BLaER1 (cell line): ENCODE measurements around the gene SAMM50.

Source experiments
- H3K27ac ChIP-seq: shearing (Covaris generic); formaldehyde crosslinking; 2 replicates; pipeline ENCODE4 v1.8.1; 2022
- H3K27me3 ChIP-seq: shearing (Covaris generic); formaldehyde crosslinking; 2 replicates; pipeline ENCODE4 v1.8.1; 2022
- H3K36me3 ChIP-seq: shearing (Covaris generic); formaldehyde crosslinking; 2 replicates; pipeline ENCODE4 v1.8.1; 2022
- H3K4me1 ChIP-seq: shearing (Covaris generic); formaldehyde crosslinking; 2 replicates; pipeline ENCODE4 v1.8.1; 2022
- H3K4me2 ChIP-seq: shearing (Covaris generic); formaldehyde crosslinking; 2 replicates; pipeline ENCODE4 v1.8.1; 2022
- H3K4me3 ChIP-seq: shearing (Covaris generic); formaldehyde crosslinking; 2 replicates; pipeline ENCODE4 v1.8.1; 2022
- H3K9ac ChIP-seq: shearing (Covaris generic); formaldehyde crosslinking; 2 replicates; pipeline ENCODE4 v1.8.1; 2022
- H3K9me3 ChIP-seq: shearing (Covaris generic); formaldehyde crosslinking; 2 replicates; pipeline ENCODE4 v1.8.1; 2022
- H4K20me1 ChIP-seq: shearing (Covaris generic); formaldehyde crosslinking; 2 replicates; pipeline ENCODE4 v1.8.1; 2022
- Cebpa-rat ChIP-seq: shearing (Covaris generic); IDR thresholded peaks from 2 replicates; pipeline ENCODE4 v1.8.1; 2022

The SAMM50 gene

DNA sequence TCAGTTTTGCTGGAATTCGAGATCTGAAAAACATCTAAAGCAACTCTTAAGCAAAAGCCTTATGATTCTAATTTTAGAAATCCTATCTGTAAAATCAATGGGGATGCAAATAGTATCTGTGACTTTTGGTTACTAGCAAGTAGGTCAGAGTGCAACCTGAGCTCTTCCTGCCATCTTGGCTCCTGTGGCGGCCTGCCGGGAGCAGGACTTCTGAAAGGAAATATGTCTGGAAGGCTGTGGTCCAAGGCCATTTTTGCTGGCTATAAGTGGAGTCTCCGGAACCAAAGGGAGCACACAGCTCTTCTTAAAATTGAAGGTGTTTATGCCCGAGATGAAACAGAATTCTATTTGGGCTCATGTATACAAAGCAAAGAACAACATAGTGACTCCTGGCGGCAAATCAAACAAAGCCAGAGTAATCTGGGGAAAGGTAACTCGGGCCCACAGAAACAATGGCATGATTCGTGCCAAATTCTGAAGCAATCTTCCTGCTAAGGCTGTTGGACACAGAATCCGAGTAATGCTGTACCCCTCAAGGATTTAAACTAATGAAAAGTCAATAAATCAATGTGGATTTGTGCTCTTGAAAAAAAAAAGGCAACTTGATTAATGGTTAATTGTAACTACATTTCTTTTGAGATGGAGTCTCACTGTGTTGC is 1.7 kb downstream of the SAMM50 start:
- no peak for TF ChIP-seq Cebpa-rat
- Histone ChIP-seq H3K9me3 (no peaks in the 10 kb centered on the region), H3K27ac (no peak overlapping the region), H3K4me3 (0 out of 2 replicates have a peak overlapping the region, but pooled peaks have one; percentile 98), H4K20me1 (peaks cover 54% of the 10 kb centered on the region), H3K9ac (0 out of 2 replicates have a peak overlapping the region, but pooled peaks have one; percentile 89), H3K27me3 (no peaks in the 10 kb centered on the region), H3K4me1 (peaks cover 26% of the 10 kb centered on the region), H3K4me2 (peak overlapping the region; percentile 90), H3K36me3 (peaks cover 19% of the 10 kb centered on the region; the same call in 1 of the 2 replicates)

DNA sequence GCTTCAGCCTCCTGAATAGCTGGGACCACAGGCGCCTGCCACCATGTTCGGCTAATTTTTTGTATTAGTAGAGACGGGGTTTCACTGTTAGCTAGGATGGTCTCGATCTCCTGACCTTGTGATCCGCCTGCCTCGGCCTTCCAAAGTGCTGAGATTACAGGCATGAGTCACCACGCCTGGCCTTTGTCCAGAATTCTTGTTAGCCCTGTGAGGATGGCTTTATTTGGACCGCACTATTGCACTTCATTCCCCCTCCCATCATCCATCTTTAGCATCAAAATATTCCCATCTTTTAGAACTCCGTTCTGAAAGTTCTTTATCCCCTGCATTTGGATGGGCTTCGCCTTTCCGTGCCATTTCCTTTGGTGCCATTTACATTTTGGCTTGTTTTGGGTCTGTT is 2.6 kb downstream of the SAMM50 start:
- Histone ChIP-seq H3K4me2 (no peak overlapping the region), H3K27me3 (no peaks in the 10 kb centered on the region), H3K4me3 (no peak overlapping the region), H4K20me1 (peaks cover 61% of the 10 kb centered on the region), H3K9me3 (no peaks in the 10 kb centered on the region), H3K27ac (no peak overlapping the region), H3K4me1 (peaks cover 26% of the 10 kb centered on the region), H3K36me3 (peaks cover 19% of the 10 kb centered on the region), H3K9ac (no peak overlapping the region)
- TF ChIP-seq Cebpa-rat = no peak

DNA sequence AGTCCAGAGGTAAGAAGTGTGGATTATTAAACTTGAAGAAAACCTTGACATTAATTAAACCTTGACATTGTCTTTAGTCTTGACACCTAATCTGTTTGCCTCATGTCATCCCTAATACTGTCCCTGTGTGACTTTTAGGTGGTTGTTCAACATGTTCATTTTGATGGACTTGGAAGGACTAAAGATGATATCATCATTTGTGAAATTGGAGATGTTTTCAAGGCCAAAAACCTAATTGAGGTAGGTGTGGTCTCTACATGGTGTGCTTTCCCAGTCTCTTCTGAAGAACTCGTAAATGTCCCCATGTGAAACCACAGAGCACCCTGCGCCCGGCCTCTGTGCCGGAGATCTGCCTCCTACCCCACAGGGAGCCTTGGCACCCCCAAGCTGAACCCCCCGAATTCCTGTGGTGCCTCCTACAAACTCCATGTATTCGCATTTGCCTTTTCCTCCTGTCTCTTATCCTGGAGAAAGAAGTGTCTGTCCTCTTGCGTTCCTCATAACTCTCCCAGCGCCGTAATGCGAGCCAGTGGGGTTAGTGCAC is 9.1 kb downstream of the SAMM50 start:
- Histone ChIP-seq H3K4me2 (no peak overlapping the region), H3K27ac (no peak overlapping the region), H3K9me3 (no peaks in the 10 kb centered on the region), H3K27me3 (no peaks in the 10 kb centered on the region), H4K20me1 (peaks cover 42% of the 10 kb centered on the region), H3K4me1 (no peaks in the 10 kb centered on the region), H3K9ac (no peak overlapping the region), H3K36me3 (peaks cover 77% of the 10 kb centered on the region), H3K4me3 (no peak overlapping the region)
- TF ChIP-seq Cebpa-rat = no peak

DNA sequence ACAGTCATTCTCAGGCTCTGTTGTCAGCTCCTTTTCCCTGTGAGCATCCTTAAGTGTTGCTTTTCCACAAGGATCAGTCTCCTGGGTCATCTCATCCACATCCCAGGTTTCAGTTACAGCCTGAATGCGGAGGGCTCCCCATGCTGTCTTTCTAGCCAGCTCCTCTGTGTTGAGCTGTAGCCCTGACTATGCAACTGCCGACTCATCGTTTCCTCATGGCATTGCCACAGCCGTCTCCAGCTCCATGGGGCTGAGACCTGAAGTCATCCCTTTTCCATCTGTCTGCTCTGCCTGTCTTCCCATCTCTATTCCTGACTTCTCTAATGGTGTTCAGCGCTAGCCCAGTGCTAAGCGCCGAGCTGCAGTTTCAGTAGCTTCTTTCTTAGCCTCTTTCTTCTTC is 11.8 kb downstream of the SAMM50 start:
- no peaks in the 10 kb centered on the region for H3K27me3 ChIP-seq
- no peak for TF ChIP-seq Cebpa-rat
- no peak overlapping the region for H3K4me2 ChIP-seq
- H3K9ac ChIP-seq = no peak overlapping the region
- no peak overlapping the region for H3K27ac ChIP-seq
- peaks cover 37% of the 10 kb centered on the region for H4K20me1 ChIP-seq
- no peaks in the 10 kb centered on the region for H3K4me1 ChIP-seq
- H3K36me3 ChIP-seq = peaks cover 90% of the 10 kb centered on the region
- no peak overlapping the region for H3K4me3 ChIP-seq
- no peaks in the 10 kb centered on the region for H3K9me3 ChIP-seq

DNA sequence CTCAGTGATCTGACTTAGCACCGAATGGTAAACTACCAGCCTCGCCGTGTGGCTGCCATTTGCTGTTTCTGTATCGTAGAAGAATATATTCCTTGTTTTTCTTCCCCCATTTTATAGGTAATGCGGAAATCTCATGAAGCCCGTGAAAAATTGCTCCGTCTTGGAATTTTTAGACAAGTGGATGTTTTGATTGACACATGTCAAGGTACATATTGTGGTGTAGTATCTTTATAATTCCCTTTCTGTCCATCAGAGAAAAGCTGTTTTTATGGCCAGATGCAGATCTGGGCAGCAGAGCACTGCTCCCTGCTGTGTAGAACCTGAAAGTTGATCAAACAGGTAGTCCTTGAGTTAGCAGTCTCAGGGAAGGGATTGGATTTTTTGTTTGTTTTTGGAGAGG is 13.4 kb downstream of the SAMM50 start:
- H3K4me3 ChIP-seq = no peak overlapping the region
- H3K27me3 ChIP-seq = no peaks in the 10 kb centered on the region
- no peak overlapping the region for H3K9ac ChIP-seq
- no peak overlapping the region for H3K27ac ChIP-seq
- peaks cover 24% of the 10 kb centered on the region; the same call in 1 of the 2 replicates for H4K20me1 ChIP-seq
- H3K4me2 ChIP-seq = no peak overlapping the region
- H3K4me1 ChIP-seq = no peaks in the 10 kb centered on the region
- TF ChIP-seq Cebpa-rat = no peak
- H3K36me3 ChIP-seq = peaks cover 98% of the 10 kb centered on the region
- no peaks in the 10 kb centered on the region for H3K9me3 ChIP-seq

DNA sequence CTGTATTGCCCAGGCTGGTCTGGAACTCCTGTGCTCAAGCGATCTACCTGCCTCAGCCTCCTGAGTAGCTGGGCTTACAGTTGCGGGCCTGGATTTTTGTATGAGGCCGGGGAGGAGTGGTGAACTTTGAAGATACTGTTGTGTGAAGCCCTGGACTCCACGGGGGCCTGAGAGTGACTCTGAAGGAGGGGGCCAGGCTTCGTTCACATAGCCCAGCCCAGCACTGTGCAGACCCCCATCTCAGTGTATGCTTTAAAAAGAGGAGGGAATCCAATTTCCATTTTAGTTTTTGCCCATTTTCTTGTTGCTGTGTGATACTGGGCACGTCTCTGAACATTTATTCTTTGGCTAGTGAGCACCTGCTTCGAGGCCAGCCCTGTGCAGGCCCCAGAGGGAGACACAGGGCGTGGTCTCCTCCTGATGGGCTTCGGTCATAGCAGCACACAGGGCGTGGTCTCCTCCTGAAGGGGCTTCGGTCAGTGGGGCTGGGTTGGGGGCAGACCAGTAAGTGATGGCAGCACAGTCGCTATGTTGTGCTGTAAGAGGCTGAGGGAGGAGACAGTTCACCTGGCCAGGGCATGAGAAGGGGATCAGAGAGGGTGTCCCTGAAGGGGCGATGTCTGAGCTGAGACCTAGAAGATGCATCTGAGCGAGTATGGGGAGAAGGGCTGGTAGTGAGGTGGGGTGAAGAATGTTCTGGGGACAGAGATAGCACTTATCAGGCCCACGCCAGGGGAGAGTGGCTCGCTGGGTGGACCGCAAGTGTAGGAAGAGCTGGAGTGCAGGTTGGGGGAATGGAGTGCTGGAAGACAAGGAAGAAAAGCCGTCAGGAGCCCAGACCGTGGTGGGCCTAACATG is 14.0 kb downstream of the SAMM50 start:
- H3K4me1 ChIP-seq = no peaks in the 10 kb centered on the region
- no peaks in the 10 kb centered on the region for H3K27me3 ChIP-seq
- H3K4me2 ChIP-seq = no peak overlapping the region
- H4K20me1 ChIP-seq = peaks cover 24% of the 10 kb centered on the region; the same call in 1 of the 2 replicates
- peaks cover 98% of the 10 kb centered on the region for H3K36me3 ChIP-seq
- no peak overlapping the region for H3K9ac ChIP-seq
- H3K9me3 ChIP-seq = no peaks in the 10 kb centered on the region
- H3K27ac ChIP-seq = no peak overlapping the region
- TF ChIP-seq Cebpa-rat = no peak
- H3K4me3 ChIP-seq = no peak overlapping the region

DNA sequence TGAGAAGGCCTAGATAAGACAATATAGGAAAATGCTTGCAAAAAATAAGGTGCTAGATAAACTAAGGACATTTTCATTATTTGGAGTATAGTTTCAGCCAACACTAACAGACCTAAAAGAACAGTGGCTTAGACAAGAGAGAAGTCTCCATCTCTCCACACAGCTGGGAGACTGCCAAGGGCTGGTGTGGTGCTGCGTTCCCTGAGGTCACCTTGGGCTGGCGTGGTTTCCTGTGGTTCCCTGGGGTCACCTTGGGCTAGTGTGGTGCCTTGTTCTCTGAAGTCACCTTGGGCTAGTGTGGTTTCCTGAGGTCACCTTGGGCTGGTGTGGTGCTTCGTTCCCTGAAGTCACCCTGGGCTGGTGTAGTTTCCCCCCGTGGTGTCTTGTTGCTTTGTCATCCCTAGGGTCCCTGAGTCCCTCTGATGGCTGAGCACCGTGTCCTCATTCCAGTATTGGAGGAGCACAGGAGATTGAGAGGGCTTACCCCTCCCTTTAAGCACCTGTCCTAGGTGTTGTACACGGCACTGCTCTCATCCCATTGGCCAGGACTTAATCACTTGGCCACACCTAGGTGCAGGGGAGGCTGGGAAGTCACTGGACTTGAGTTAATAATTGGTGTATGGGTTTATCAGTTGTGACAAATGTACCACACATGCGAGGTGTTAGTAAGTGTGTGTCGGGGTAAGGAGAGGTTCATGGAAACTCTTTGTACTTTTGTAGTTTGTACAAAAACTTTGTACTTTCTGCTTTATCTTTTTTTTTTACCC is 14.9 kb downstream of the SAMM50 start:
- no peak overlapping the region for H3K4me3 ChIP-seq
- H4K20me1 ChIP-seq = peaks cover 24% of the 10 kb centered on the region; the same call in 1 of the 2 replicates
- no peak for TF ChIP-seq Cebpa-rat
- no peak overlapping the region for H3K9ac ChIP-seq
- no peak overlapping the region for H3K4me2 ChIP-seq
- no peaks in the 10 kb centered on the region for H3K4me1 ChIP-seq
- H3K36me3 ChIP-seq = peaks cover 98% of the 10 kb centered on the region
- no peaks in the 10 kb centered on the region for H3K27me3 ChIP-seq
- no peaks in the 10 kb centered on the region for H3K9me3 ChIP-seq
- no peak overlapping the region for H3K27ac ChIP-seq

DNA sequence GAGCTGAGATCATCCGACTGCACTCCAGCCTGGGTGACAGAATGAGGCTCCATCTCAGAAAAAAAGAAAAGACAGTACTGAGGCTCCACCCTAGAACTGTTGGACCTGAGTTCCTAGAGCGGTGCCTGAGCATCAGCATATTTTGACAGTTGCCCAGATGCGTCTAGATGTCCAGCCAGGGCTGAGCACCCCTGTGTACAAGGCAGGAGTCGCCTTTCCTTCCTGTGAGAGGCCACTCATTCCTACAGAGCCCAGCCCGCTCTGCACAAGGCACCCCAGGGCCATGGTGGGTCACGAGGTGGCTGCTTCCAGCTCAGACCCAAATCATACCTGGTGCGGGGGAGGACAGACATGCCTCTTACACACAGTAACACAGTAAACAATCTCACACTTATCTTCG is 15.9 kb downstream of the SAMM50 start:
- peaks cover 24% of the 10 kb centered on the region; the same call in 1 of the 2 replicates for H4K20me1 ChIP-seq
- H3K9me3 ChIP-seq = no peaks in the 10 kb centered on the region
- no peak overlapping the region for H3K4me3 ChIP-seq
- H3K4me2 ChIP-seq = no peak overlapping the region
- no peaks in the 10 kb centered on the region for H3K27me3 ChIP-seq
- no peak overlapping the region for H3K9ac ChIP-seq
- TF ChIP-seq Cebpa-rat = no peak
- H3K4me1 ChIP-seq = no peaks in the 10 kb centered on the region
- H3K27ac ChIP-seq = no peak overlapping the region
- H3K36me3 ChIP-seq = peaks cover 98% of the 10 kb centered on the region

DNA sequence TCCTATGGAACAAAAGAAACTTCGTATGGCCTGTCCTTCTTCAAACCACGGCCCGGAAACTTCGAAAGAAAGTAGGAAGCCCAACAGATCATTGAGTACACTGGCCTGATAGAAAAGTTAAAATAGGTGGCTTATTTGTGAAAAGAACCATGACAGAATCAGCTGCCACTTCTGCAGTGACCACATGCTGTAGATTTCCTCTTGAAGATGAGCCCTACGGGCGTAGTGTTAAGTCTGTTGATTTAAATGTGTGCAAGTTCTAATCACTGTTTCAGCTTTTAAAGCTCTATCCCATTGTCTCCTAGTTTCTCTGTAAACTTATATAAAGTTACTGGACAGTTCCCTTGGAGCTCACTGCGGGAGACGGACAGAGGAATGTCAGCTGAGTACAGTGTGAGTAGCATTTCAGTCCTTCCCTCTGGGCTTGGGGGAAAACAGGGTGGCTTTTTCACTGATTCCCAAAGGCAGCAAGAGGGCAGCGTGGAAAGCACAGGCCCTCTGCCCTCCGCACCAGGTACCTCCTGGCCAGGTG is 17.8 kb downstream of the SAMM50 start:
- Histone ChIP-seq H4K20me1 (peaks cover 24% of the 10 kb centered on the region; the same call in 1 of the 2 replicates), H3K9ac (no peak overlapping the region), H3K4me1 (no peaks in the 10 kb centered on the region), H3K36me3 (peaks cover 98% of the 10 kb centered on the region), H3K27ac (no peak overlapping the region), H3K4me2 (no peak overlapping the region), H3K4me3 (no peak overlapping the region), H3K27me3 (no peaks in the 10 kb centered on the region), H3K9me3 (no peaks in the 10 kb centered on the region)
- TF ChIP-seq Cebpa-rat = no peak
